WTC11 (cell line): ENCODE data around the gene CROCC2. TPM values are rescaled to one million over a fixed set of nuclear protein-coding genes. Genes with fewer than 3 reads are reported as not detected.

Experiments used
- ATAC-seq: fragments of 200-7000 bp; cut with Tn5 transposase; 2 replicates; pipeline ENCODE4 v1.10.0; 2021; ENCODE audit warnings: mild to moderate bottlenecking, moderate library complexity
- CTCF ChIA-PET: fragments of 300-600 bp; sonication (Branson Sonifier 250); formaldehyde crosslinking; loops from one replicate; lab custom pipeline; 2021; ENCODE audit warnings: antibody characterized with exemption; lab: Charles Lee
- POLR2A ChIA-PET: fragments of 350-600 bp; sonication (Branson Sonifier 250); formaldehyde crosslinking; loops from one replicate; lab custom pipeline; 2021; ENCODE audit warnings: antibody characterized with exemption; lab: Charles Lee
- DNase-seq: peaks from one replicate; pipeline ENCODE4 v3.0.0; 2021; ENCODE audit warnings: low spot score
- H3K27ac Mint-ChIP-seq: 2 replicates; pipeline ENCODE4 v1.8.0; 2021; ENCODE audit warnings: mixed read lengths
- H3K27me3 Mint-ChIP-seq: 2 replicates; pipeline ENCODE4 v1.8.0; 2021; ENCODE audit warnings: low read depth, mild to moderate bottlenecking, moderate library complexity, mixed read lengths
- H3K36me3 Mint-ChIP-seq: 2 replicates; pipeline ENCODE4 v1.8.0; 2021; ENCODE audit warnings: mixed read lengths
- H3K4me1 Mint-ChIP-seq: 2 replicates; pipeline ENCODE4 v1.8.0; 2022; ENCODE audit warnings: mixed read lengths
- H3K4me3 Mint-ChIP-seq: 2 replicates; pipeline ENCODE4 v1.8.0; 2021; ENCODE audit warnings: mild to moderate bottlenecking, moderate library complexity, mixed read lengths
- H3K9me3 Mint-ChIP-seq: 2 replicates; pipeline ENCODE4 v1.8.0; 2021; ENCODE audit warnings: mixed read lengths
- ATF2 ChIP-seq: sonication (generic); formaldehyde crosslinking; IDR thresholded peaks from 2 replicates; pipeline ENCODE4 v1.8.1; 2022; ENCODE audit warnings: low read depth, missing genetic modification reagents, borderline replicate concordance
- ATF3 ChIP-seq: sonication (generic); formaldehyde crosslinking; conservative IDR thresholded peaks from 2 replicates; pipeline ENCODE4 v1.8.1; 2022; ENCODE audit warnings: mild to moderate bottlenecking, missing genetic modification reagents
- ATF6 ChIP-seq: sonication (generic); formaldehyde crosslinking; IDR thresholded peaks from 2 replicates; pipeline ENCODE4 v1.8.1; 2023; ENCODE audit warnings: mild to moderate bottlenecking, missing genetic modification reagents
- ERG ChIP-seq: fragments of 250-450 bp; sonication (Bioruptor Pico); IDR thresholded peaks from 2 replicates; pipeline ENCODE4 v1.8.0; 2021; ENCODE audit warnings: mild to moderate bottlenecking
- FOXJ3 ChIP-seq: sonication (generic); formaldehyde crosslinking; IDR thresholded peaks from 2 replicates; pipeline ENCODE4 v1.9.0; 2021; ENCODE audit warnings: missing genetic modification reagents, mild to moderate bottlenecking, borderline replicate concordance
- IRF2 ChIP-seq: sonication (generic); formaldehyde crosslinking; IDR thresholded peaks from 2 replicates; pipeline ENCODE4 v1.8.0; 2022; ENCODE audit warnings: low read depth, missing genetic modification reagents, borderline replicate concordance
- JUN ChIP-seq: sonication (generic); formaldehyde crosslinking; IDR thresholded peaks from 2 replicates; pipeline ENCODE4 v1.8.0; 2023; ENCODE audit warnings: mild to moderate bottlenecking, missing genetic modification reagents
- MAX ChIP-seq: sonication (generic); formaldehyde crosslinking; IDR thresholded peaks from 2 replicates; pipeline ENCODE4 v1.8.0; 2022; ENCODE audit warnings: mild to moderate bottlenecking, missing genetic modification reagents
- MLX ChIP-seq: sonication (generic); formaldehyde crosslinking; IDR thresholded peaks from 2 replicates; pipeline ENCODE4 v1.8.1; 2023; ENCODE audit warnings: mild to moderate bottlenecking, missing genetic modification reagents, moderate library complexity
- MXD4 ChIP-seq: fragments of 250-450 bp; sonication (Bioruptor Pico); IDR thresholded peaks from 2 replicates; pipeline ENCODE4 v1.8.0; 2021; ENCODE audit warnings: mild to moderate bottlenecking, moderate library complexity, borderline replicate concordance
- NFATC4 ChIP-seq: fragments of 250-450 bp; sonication (Bioruptor Pico); IDR thresholded peaks from 2 replicates; pipeline ENCODE4 v1.9.0; 2021; ENCODE audit warnings: mild to moderate bottlenecking
- NFE2L1 ChIP-seq: sonication (generic); formaldehyde crosslinking; IDR thresholded peaks from 2 replicates; pipeline ENCODE4 v1.8.1; 2023; ENCODE audit warnings: missing genetic modification reagents
- OVOL2 ChIP-seq: fragments of 250-450 bp; sonication (Bioruptor Pico); IDR thresholded peaks from 2 replicates; pipeline ENCODE4 v1.9.0; 2021; ENCODE audit warnings: mild to moderate bottlenecking, borderline replicate concordance
- RELA ChIP-seq: sonication (generic); formaldehyde crosslinking; IDR thresholded peaks from 2 replicates; pipeline ENCODE4 v1.8.1; 2022; ENCODE audit warnings: missing genetic modification reagents, mild to moderate bottlenecking, borderline replicate concordance
- SMAD3 ChIP-seq: sonication (generic); formaldehyde crosslinking; IDR thresholded peaks from 2 replicates; pipeline ENCODE4 v1.8.0; 2022; ENCODE audit warnings: missing genetic modification reagents, mild to moderate bottlenecking, borderline replicate concordance
- SMAD4 ChIP-seq: sonication (generic); formaldehyde crosslinking; IDR thresholded peaks from 2 replicates; pipeline ENCODE4 v1.8.0; 2022; ENCODE audit warnings: mild to moderate bottlenecking, missing genetic modification reagents
- SOX15 ChIP-seq: fragments of 250-450 bp; sonication (Bioruptor Pico); IDR thresholded peaks from 2 replicates; pipeline ENCODE4 v1.9.0; 2021; ENCODE audit warnings: mild to moderate bottlenecking
- SP1 ChIP-seq: sonication (generic); formaldehyde crosslinking; conservative IDR thresholded peaks from 2 replicates; pipeline ENCODE4 v1.8.1; 2022; ENCODE audit warnings: missing genetic modification reagents
- TCF7 ChIP-seq: sonication (generic); formaldehyde crosslinking; IDR thresholded peaks from 2 replicates; pipeline ENCODE4 v1.8.0; 2022; ENCODE audit warnings: mild to moderate bottlenecking, low read depth, missing genetic modification reagents, moderate library complexity
- TP53 ChIP-seq: sonication (generic); formaldehyde crosslinking; IDR thresholded peaks from 2 replicates; pipeline ENCODE4 v1.8.1; 2023; ENCODE audit warnings: mild to moderate bottlenecking, missing genetic modification reagents
- USF2 ChIP-seq: sonication (generic); formaldehyde crosslinking; IDR thresholded peaks from 2 replicates; pipeline ENCODE4 v1.8.1; 2023; ENCODE audit warnings: mild to moderate bottlenecking, missing genetic modification reagents, moderate library complexity
- ZNF121 ChIP-seq: sonication (generic); formaldehyde crosslinking; IDR thresholded peaks from 2 replicates; pipeline ENCODE4 v1.8.0; 2023; ENCODE audit warnings: missing genetic modification reagents
- total RNA-seq: library from RNA; stranded (reverse); gene quantifications from 3 replicates; pipeline ENCODE4 v1.2.3, GENCODE V29; 2021

CROCC2 gene
- total RNA-seq, 1 experiment from 2014 or later: not detected

GRCh38 chr2:240995041-240996021 lies 89.2 kb downstream of the CROCC2 start:
- H3K27me3 Mint-ChIP-seq: peaks cover 17% of the 10 kb centered on the region
- no peaks in the 10 kb centered on the region for H3K36me3 Mint-ChIP-seq
- ATAC-seq: no peak
- no peak overlapping the region for H3K4me3 Mint-ChIP-seq
- no peak overlapping the region for H3K27ac Mint-ChIP-seq
- H3K9me3 Mint-ChIP-seq: no peaks in the 10 kb centered on the region
- CTCF ChIA-PET: interaction anchor here (0.8 to 1.7 kb wide), 5 partner anchors 12 to 81 kb away, joined by 3 to 13 read pairs (median 5); no protein-coding TSS in a partner anchor
- no peaks in the 10 kb centered on the region for H3K4me1 Mint-ChIP-seq
- TF ChIP-seq TP53 (CRISPR knock-in tag): no peak
- TF ChIP-seq SMAD3 (CRISPR knock-in tag): no peak
- TF ChIP-seq MLX (CRISPR knock-in tag): no peak
- no peak for TF ChIP-seq ATF6 (CRISPR knock-in tag)
- no peak for TF ChIP-seq SP1 (CRISPR knock-in tag)
- no peak for TF ChIP-seq SMAD4
- TF ChIP-seq NFE2L1: no peak
- no peak for TF ChIP-seq NFATC4
- TF ChIP-seq ZNF121 (CRISPR knock-in tag): no peak
- no peak for TF ChIP-seq FOXJ3 (CRISPR knock-in tag)
- no peak for TF ChIP-seq TCF7 (CRISPR knock-in tag)
- no peak for TF ChIP-seq ATF2
- TF ChIP-seq, all 79 proteins: peak for 0
- DNase-seq: no peak
- POLR2A ChIA-PET: no interaction called here

GRCh38 chr2:240996161-240996833 lies 90.2 kb downstream of the CROCC2 start:
- CTCF ChIA-PET: interaction anchor here (1.1 to 1.7 kb wide), 2 partner anchors 12 to 82 kb away, joined by 5 to 6 read pairs; no protein-coding TSS in a partner anchor
- no peak for TF ChIP-seq MXD4 (CRISPR knock-in tag)
- no peak for TF ChIP-seq FOXJ3 (CRISPR knock-in tag)
- no peak for TF ChIP-seq MAX (CRISPR knock-in tag)
- TF ChIP-seq SOX15: no peak
- TF ChIP-seq IRF2 (CRISPR knock-in tag): no peak
- TF ChIP-seq OVOL2 (CRISPR knock-in tag): no peak
- TF ChIP-seq RELA: no peak
- no peak for TF ChIP-seq ERG (CRISPR knock-in tag)
- TF ChIP-seq JUN (CRISPR knock-in tag): no peak
- no peak for TF ChIP-seq USF2 (CRISPR knock-in tag)
- TF ChIP-seq ATF3 (CRISPR knock-in tag): no peak
- POLR2A ChIA-PET: no interaction called here
- Mint-ChIP-seq H3K27me3 (peaks cover 27% of the 10 kb centered on the region), H3K4me3 (no peak overlapping the region), H3K4me1 (no peaks in the 10 kb centered on the region), H3K27ac (no peak overlapping the region), H3K36me3 (no peaks in the 10 kb centered on the region), H3K9me3 (no peaks in the 10 kb centered on the region)
- DNase-seq (no peak), ATAC-seq (no peak)
